Stimulated activated CD8-positive, alpha-beta memory T cell treated with anti-CD3 and anti-CD28 coated beads, Interleukin-7, amount 100 ng/mL, for 24 hours (primary cell): Measurements from ENCODE around the gene CFAP161.

Source experiments
- DNase-seq: peaks from one replicate; pipeline ENCODE4 v3.0.0-alpha.2; 2020; ENCODE audit warnings: low read depth

Gene CFAP161

GRCh38 chr15:81133782-81134461 is at the start of gene CFAP161:
TSS of gene CFAP161 (plus strand) at chr15:81134270. CDS start at chr15:81134330, 60 bp downstream.
- DNase-seq = no peak

GRCh38 chr15:81084716-81085115 is 49.4 kb upstream of the CFAP161 start:
- no peak for DNase-seq

GRCh38 chr15:81085213-81085612 is 48.9 kb upstream of the CFAP161 start:
- no peak for DNase-seq

- no peak for DNase-seq
Observed at GRCh38 chr15:81085898-81086297, 48.2 kb upstream of the CFAP161 start.

GRCh38 chr15:81087066-81087465 is 47.0 kb upstream of the CFAP161 start:
- DNase-seq = no peak

- no peak for DNase-seq
Observed at GRCh38 chr15:81087694-81088093, 46.4 kb upstream of the CFAP161 start.

- no peak for DNase-seq
Observed at GRCh38 chr15:81088470-81089013, 45.5 kb upstream of the CFAP161 start.

- no peak for DNase-seq
Observed at GRCh38 chr15:81091889-81092558, 42.0 kb upstream of the CFAP161 start.

- DNase-seq = no peak
Observed at GRCh38 chr15:81092559-81092902, 41.5 kb upstream of the CFAP161 start.

- no peak for DNase-seq
Observed at GRCh38 chr15:81093961-81094360, 40.1 kb upstream of the CFAP161 start.

GRCh38 chr15:81095690-81096365 is 38.2 kb upstream of the CFAP161 start:
- DNase-seq = no peak

- no peak for DNase-seq
Observed at GRCh38 chr15:81096398-81096797, 37.7 kb upstream of the CFAP161 start.

- DNase-seq = no peak
Observed at GRCh38 chr15:81097116-81097889, 36.8 kb upstream of the CFAP161 start.

- DNase-seq = no peak
Observed at GRCh38 chr15:81097890-81098280, 36.2 kb upstream of the CFAP161 start.

- no peak for DNase-seq
Observed at GRCh38 chr15:81098349-81098748, 35.7 kb upstream of the CFAP161 start.

GRCh38 chr15:81098861-81099651 is 35.0 kb upstream of the CFAP161 start:
- no peak for DNase-seq

GRCh38 chr15:81101894-81102815 is 31.9 kb upstream of the CFAP161 start:
- no peak for DNase-seq

GRCh38 chr15:81103857-81104256 is 30.2 kb upstream of the CFAP161 start:
- DNase-seq = no peak

GRCh38 chr15:81105545-81105944 is 28.5 kb upstream of the CFAP161 start:
- DNase-seq = no peak

GRCh38 chr15:81106560-81106959 is 27.5 kb upstream of the CFAP161 start:
- DNase-seq = no peak
